RWPE1 (cell line): ENCODE data around the gene DNAH8.

ENCODE experiments used
- CTCF ChIA-PET: fragments of 350-600 bp; sonication (Branson Sonifier 250); formaldehyde crosslinking; extraction: SDS; loops from one replicate; lab custom pipeline; 2021; lab: Yijun Ruan, JAX
- POLR2A ChIA-PET: fragments of 400-600 bp; formaldehyde crosslinking; extraction: SDS; loops from one replicate; lab custom pipeline; 2020; ENCODE audit warnings: antibody characterized with exemption; ENCODE audit not compliant: low non-redundant PET; lab: Yijun Ruan, JAX
- DNase-seq: peaks from one replicate; pipeline ENCODE4 v3.0.0; 2012; ENCODE audit warnings: low spot score
- H3K27ac ChIP-seq: fragments of 450-650 bp; 2 replicates; pipeline ENCODE4 v1.5.1; 2017
- TF ChIP-seq, protein P1 (sequence below): fragments of 450-650 bp; conservative IDR thresholded peaks from 2 replicates; pipeline ENCODE4 v1.5.1; 2017; ENCODE audit warnings: low read depth, mild to moderate bottlenecking

DNAH8 gene

DNA sequence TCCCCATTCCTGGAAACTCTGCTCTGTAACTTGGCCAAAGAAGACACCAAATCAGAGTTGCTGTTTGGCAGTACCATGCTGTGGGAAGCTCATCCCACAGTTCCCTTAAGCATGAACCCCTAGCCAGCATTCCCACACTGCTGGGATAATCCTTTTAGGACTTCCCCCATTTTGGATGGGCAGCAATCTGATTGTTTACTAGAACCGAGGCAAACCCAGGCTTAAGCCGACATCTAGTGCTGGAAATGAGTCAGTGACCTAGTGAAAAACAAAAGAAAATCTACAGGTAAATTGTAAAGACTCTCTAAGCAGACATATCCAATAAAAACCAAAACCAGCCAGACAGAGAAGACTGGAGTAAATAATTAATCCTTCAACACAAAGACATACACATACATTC lies 5.2 kb downstream of the DNAH8 start:
- H3K27ac ChIP-seq: no peak overlapping the region
- ChIA-PET CTCF (interaction anchor here (0.7 kb wide), 1 partner anchor 54 kb away, joined by 4 read pairs; no protein-coding TSS in a partner anchor), POLR2A (no interaction called here)
- TF ChIP-seq, protein P1, sequence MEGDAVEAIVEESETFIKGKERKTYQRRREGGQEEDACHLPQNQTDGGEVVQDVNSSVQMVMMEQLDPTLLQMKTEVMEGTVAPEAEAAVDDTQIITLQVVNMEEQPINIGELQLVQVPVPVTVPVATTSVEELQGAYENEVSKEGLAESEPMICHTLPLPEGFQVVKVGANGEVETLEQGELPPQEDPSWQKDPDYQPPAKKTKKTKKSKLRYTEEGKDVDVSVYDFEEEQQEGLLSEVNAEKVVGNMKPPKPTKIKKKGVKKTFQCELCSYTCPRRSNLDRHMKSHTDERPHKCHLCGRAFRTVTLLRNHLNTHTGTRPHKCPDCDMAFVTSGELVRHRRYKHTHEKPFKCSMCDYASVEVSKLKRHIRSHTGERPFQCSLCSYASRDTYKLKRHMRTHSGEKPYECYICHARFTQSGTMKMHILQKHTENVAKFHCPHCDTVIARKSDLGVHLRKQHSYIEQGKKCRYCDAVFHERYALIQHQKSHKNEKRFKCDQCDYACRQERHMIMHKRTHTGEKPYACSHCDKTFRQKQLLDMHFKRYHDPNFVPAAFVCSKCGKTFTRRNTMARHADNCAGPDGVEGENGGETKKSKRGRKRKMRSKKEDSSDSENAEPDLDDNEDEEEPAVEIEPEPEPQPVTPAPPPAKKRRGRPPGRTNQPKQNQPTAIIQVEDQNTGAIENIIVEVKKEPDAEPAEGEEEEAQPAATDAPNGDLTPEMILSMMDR: no peak
- no peak for DNase-seq

DNA sequence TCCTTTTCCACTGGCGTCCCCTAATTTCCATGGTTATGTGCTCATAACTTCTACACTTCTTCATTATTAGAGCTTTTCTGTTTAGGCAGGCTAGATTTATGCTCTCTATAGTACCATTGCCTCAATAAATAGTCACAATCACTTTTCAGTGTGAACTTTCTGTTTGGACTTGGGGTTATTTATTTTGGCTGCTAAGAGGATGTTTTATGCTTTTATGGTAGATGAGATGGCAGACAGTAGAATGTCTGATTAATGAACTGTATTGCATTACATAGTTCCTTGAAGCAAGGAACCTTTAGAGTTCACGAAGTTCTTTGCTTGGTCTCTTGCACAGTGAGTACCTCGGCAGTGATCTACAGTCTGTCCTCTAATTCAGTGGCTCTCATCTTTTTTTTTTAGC lies 6.9 kb downstream of the DNAH8 start:
- TF ChIP-seq, protein P1: no peak
- ChIA-PET POLR2A (interaction anchor here (0.6 kb wide), 1 partner anchor 224 kb away, joined by 3 read pairs; no protein-coding TSS in a partner anchor), CTCF (interaction anchor here (0.5 to 1.1 kb wide), 2 partner anchors 9 to 79 kb away, joined by 3 read pairs; no protein-coding TSS in a partner anchor)
- H3K27ac ChIP-seq: no peak overlapping the region
- no peak for DNase-seq

- TF ChIP-seq, protein P1: no peak
- DNase-seq: no peak
- ChIA-PET CTCF (interaction anchor here (0.5 to 1.1 kb wide), 2 partner anchors 10 to 78 kb away, joined by 3 read pairs; no protein-coding TSS in a partner anchor), POLR2A (no interaction called here)
- H3K27ac ChIP-seq: no peak overlapping the region
Observed at GRCh38 chr6:38722727-38723334, 7.7 kb downstream of the DNAH8 start.

DNA sequence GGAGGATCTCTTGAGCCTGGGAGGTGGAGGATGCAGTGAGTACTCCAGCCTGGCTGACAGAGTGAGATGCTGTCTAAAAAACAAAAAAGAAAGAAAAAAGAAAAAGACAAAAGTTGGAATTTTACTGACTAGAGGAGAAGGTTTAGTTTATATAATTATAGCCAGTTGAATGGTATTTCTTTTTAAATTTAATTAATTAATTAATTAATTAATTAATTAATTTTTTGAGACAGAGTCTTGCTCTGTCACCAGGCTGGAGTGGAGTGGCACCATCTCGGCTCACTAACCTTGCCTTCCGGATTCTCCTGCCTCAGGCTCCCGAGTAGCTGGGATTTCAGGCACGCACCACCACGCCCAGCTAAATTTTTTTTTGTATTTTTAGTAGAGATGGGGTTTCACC lies 8.7 kb downstream of the DNAH8 start:
- TF ChIP-seq, protein P1: no peak
- no peak for DNase-seq
- H3K27ac ChIP-seq: no peak overlapping the region
- ChIA-PET POLR2A (no interaction called here), CTCF (no interaction called here)

DNA sequence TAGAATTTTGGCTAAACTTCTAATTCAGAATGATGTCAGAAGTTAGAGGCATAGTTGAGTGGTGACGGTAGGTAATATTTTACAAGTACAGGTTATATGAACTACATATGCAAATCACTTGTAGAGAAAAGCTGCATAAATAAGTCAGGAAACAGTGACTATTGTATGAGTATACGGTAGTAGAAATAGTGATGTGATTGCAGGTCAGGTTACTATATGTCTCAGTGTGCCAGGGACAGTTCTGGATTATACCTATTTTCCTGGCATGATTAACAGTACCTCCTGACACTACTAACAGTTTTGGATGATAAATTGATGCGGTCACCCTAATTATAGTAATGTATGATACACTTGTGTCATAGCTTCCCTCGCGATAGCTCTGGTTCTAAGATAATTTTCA lies 9.2 kb downstream of the DNAH8 start:
- TF ChIP-seq, protein P1: no peak
- POLR2A ChIA-PET: no interaction called here
- DNase-seq: no peak
- CTCF ChIA-PET: no interaction called here
- H3K27ac ChIP-seq: no peak overlapping the region

DNA sequence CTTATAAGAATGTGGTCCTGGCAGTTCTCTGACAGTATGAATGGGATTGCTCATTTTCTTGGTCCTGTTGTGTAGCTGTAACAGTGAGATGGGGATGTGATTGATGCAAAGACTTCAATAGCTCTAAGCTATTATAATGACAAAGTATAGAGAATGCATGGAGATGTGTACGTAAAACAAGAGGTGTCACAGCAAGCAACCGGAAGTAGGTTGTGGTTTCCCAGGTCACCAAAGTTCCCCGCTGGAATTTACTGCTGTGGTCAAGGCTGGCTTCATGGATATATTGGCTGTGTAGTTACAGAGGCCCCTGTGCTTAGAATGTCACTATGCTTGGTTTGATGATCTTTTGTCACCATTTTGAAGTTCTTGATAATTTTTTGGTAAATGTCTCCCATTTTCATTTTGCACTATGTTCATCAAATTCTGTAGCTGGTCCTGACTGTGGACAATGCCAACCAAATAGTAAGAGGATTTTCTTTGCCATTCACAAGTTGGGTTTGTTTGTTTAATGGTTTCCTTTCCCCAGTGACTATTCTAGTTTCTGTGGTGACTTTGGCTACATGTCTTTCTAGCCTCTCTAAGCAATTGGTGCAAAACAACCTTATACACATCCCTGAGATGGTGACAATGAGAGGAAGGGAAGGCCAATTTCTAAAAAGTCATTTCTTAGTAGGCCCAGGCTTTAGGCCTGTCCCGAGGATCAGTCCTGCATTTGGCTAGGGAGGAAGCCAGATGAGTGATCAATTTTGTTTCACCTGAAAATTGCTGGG lies 10.5 kb downstream of the DNAH8 start:
- TF ChIP-seq, protein P1: no peak
- H3K27ac ChIP-seq: no peak overlapping the region
- ChIA-PET POLR2A (no interaction called here), CTCF (interaction anchor here (0.7 kb wide), 1 partner anchor 12 kb away, joined by 3 read pairs; no protein-coding TSS in a partner anchor)
- no peak for DNase-seq
